GM18519 (cell line): ENCODE data around the gene CASP5.
A peak's percentile ranks its signal among the peaks of the same experiment; 100 is the strongest.

ENCODE experiments used
- ATAC-seq: cut with Tn5 transposase; IDR thresholded peaks from one replicate; pipeline ENCODE4 v1.9.1; 2021; ENCODE audit warnings: mild to moderate bottlenecking, moderate library complexity; ENCODE audit not compliant: unreplicated experiment, low FRiP score

CASP5 gene

DNA sequence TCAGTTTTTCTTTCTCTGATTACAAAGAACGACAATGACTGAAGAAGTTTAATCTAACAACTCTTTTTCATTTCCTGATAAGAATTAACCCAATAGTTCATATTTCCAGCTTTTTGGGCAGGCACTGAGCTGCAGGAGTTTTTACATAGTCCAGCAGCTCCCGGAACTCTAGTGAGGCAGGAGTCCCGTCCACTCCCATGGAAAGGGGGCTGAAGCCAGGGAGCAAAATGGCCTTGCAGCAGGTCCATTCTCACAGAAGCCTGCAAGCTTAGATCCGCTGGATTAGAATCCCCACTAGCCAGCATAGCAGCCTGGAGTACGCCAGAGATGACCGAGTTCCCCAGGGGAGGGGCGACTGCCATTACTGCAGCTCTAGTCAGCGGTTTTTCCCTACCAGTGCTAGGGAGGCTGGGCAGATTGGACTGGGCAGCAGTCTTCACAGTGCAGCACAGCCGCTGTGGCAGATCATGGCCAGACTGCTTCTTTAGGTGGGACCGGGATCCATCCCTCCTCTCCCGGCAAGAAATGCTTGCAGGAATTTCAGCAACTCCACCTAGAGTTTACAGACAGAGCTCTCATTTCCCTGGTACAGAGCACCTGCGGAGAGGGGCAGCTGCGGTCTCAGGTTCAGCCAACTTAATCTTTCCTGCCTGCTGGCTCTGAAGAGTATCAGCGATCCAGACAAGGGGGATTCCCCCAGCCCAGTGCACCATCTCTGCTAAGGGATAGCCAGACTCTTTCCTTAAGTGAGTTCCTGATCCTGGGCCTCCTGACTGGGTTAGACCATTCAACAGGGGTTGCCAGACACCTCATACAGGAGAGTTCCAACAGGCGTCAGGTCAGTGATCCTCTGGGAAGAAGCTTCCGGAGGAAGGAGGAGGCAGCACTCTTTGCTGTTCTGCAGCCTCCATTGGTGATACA is 53.9 kb downstream of the CASP5 start:
- no peak for ATAC-seq

- ATAC-seq: peak; percentile 84
These were observed 54.6 kb downstream of the CASP5 start, which contains the start of gene CASP4 for GRCh38 chr11:104968355-104968855. Gene CASP4 (minus strand): TSS chr11:104968574. CDS start chr11:104968525, 49 bp downstream.

GRCh38 chr11:104967534-104968354 is 55.2 kb downstream of the CASP5 start:
- peak; percentile 3 for ATAC-seq

DNA sequence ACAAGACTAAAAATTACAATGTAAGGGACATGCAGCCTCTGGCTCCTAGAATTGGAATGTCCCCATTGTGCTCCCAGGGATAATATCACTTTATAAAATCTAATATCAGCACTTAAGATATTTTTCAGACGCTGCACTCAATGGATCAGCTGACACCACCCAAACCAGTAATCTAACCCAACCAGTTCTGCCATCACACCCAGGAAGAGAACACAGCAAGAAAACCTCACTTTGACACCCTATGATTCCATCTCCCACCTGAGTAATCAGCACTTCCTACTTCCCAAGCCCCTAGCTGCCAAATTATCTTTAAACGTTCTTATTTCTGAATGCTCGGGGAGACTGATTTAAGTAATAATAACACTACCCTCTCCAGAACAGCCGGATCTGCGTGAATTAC is 57.2 kb downstream of the CASP5 start:
- no peak for ATAC-seq

DNA sequence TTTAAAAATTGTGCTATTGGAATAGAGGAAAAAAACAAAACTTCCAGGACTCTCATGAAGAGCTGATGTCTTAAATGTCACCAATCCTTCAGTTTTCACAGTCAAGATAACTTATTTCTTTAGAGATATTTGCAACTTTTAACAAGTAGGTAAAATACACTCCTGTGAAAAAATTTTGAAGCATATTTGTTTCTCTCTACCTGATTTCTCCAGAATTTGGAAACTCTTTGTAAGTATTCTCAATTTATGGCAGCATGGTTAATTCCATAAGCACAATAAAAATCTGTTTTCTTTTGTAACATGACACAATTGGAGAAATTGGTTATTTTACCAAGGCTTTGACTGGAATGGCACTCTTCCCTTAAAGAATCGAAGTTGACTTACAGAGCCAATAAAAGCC is 58.7 kb downstream of the CASP5 start:
- no peak for ATAC-seq

- no peak for ATAC-seq
These were observed 60.1 kb downstream of the CASP5 start for GRCh38 chr11:104962852-104963251.

GRCh38 chr11:104957280-104957679 is 65.7 kb downstream of the CASP5 start:
- ATAC-seq: no peak

- ATAC-seq: no peak
These were observed 66.4 kb downstream of the CASP5 start for GRCh38 chr11:104956528-104956927.

- ATAC-seq: peak; percentile 86
These were observed 76.1 kb downstream of the CASP5 start for GRCh38 chr11:104946907-104947306.
